Natural killer cell (primary cell): Measurements from ENCODE around the gene FAM181B. TPM values are rescaled to one million over a fixed set of nuclear protein-coding genes. Genes with fewer than 3 reads are reported as not detected.
A peak's percentile ranks its signal among the peaks of the same experiment; 100 is the strongest.

ENCODE experiments used
- ATAC-seq, 3 donors: fragments of 150-1000 bp in 2 of 3; fragments of 200-7000 bp in 1 of 3; cut with Tn5 transposase; 1 replicate in 1 of 3; 2 replicates in 2 of 3; pipeline ENCODE4 v1.10.0; 2021; ENCODE audit warnings: mild to moderate bottlenecking in 2 of 3, moderate library complexity in 2 of 3
- DNase-seq, 2 donors: peaks; one replicate each; pipeline versions ENCODE4 v3.0.0 to v3.0.0-alpha.2; 2013 to 2021; ENCODE audit warnings: mixed read lengths in 1 of 2
- H3K27ac ChIP-seq: one replicate; pipeline ENCODE4 v1.5.1; 2013; ENCODE audit warnings: mild to moderate bottlenecking, low read length
- H3K27me3 ChIP-seq: one replicate; pipeline ENCODE4 v1.6.1; 2013; ENCODE audit warnings: low read length; ENCODE audit not compliant: control insufficient read depth, insufficient read depth
- H3K36me3 ChIP-seq: one replicate; pipeline ENCODE4 v1.6.1; 2013; ENCODE audit warnings: low read length; ENCODE audit not compliant: control insufficient read depth, insufficient read depth
- H3K4me1 ChIP-seq: one replicate; pipeline ENCODE4 v1.6.1; 2013; ENCODE audit warnings: low read length; ENCODE audit not compliant: control insufficient read depth, insufficient read depth
- H3K4me3 ChIP-seq: one replicate; pipeline ENCODE4 v1.5.1; 2013; ENCODE audit warnings: low read length
- H3K9me3 ChIP-seq: one replicate; pipeline ENCODE4 v1.6.1; 2013; ENCODE audit warnings: low read length; ENCODE audit not compliant: control insufficient read depth, insufficient read depth
- H3K27ac Mint-ChIP-seq, 2 donors: one replicate each; pipeline ENCODE4 v1.8.0; 2022; ENCODE audit warnings: mild to moderate bottlenecking in 2 of 2, mixed read lengths in 2 of 2, moderate library complexity in 1 of 2
- H3K27me3 Mint-ChIP-seq, 2 donors: one replicate each; pipeline ENCODE4 v1.8.0; 2022; ENCODE audit warnings: low read depth in 2 of 2, mixed read lengths in 2 of 2
- H3K36me3 Mint-ChIP-seq: one replicate; pipeline ENCODE4 v1.8.0; 2022; ENCODE audit warnings: mixed read lengths
- H3K4me1 Mint-ChIP-seq, 2 donors: one replicate each; pipeline ENCODE4 v1.8.0; 2022; ENCODE audit warnings: mixed read lengths in 2 of 2
- H3K4me3 Mint-ChIP-seq: one replicate; pipeline ENCODE4 v1.8.0; 2022; ENCODE audit warnings: mild to moderate bottlenecking, moderate library complexity, mixed read lengths
- H3K9me3 Mint-ChIP-seq, 2 donors: one replicate each; pipeline ENCODE4 v1.8.0; 2022; ENCODE audit warnings: mixed read lengths in 2 of 2
- CTCF ChIP-seq: fragments of 200-600 bp; IDR thresholded peaks from one replicate; pipeline ENCODE4 v1.8.0; 2022; ENCODE audit warnings: antibody characterized with exemption
- WGBS: methylation state at CpG from one replicate; pipeline ENCODE4 v1.1.7; 2013; ENCODE audit warnings: missing lambda C conversion rate; ENCODE audit not compliant: insufficient coverage; 5-methylcytosine and 5-hydroxymethylcytosine counted together
- intact Hi-C: fragments of 100-400 bp; cut with micrococcal nuclease; formaldehyde crosslinking; loops from one replicate; pipeline ENCODE4 v1.14.2; 2022
- total RNA-seq, 4 donors: library from RNA; stranded (reverse); fragments of 120-200 nt in 1 of 4; gene quantifications; one replicate each; pipeline versions ENCODE4 v1.2.3 to v1.2.4, GENCODE V29; 2013 to 2022

Gene FAM181B
- total RNA-seq, 3 donors from 2014 or later (not counting 1 experiment from before 2014, with no cell fraction given), result not detected

- intact Hi-C loops, result no loop called here
- ATAC-seq (no peak), DNase-seq (no peak)
- H3K9me3 Mint-ChIP-seq, result no peaks in the 10 kb centered on the region
- peaks cover 3% of the 10 kb centered on the region for H3K27me3 ChIP-seq
- no peaks in the 10 kb centered on the region for H3K4me1 ChIP-seq
- H3K4me1 Mint-ChIP-seq, result peaks cover 11 to 17% of the 10 kb centered on the region in 2 donors
- no peak overlapping the region for H3K4me3 ChIP-seq
- 73% methylated on average over 1 of the region's 1 CpG for WGBS
- H3K27me3 Mint-ChIP-seq, result peaks cover 0 to 22% of the 10 kb centered on the region in 2 donors
- H3K36me3 ChIP-seq, result no peaks in the 10 kb centered on the region
- H3K4me3 Mint-ChIP-seq, result no peak overlapping the region
- no peak overlapping the region for H3K27ac Mint-ChIP-seq
- TF ChIP-seq CTCF, result no peak
- no peak overlapping the region for H3K27ac ChIP-seq
- H3K9me3 ChIP-seq, result no peaks in the 10 kb centered on the region
- no peaks in the 10 kb centered on the region for H3K36me3 Mint-ChIP-seq
Measured at GRCh38 chr11:82753921-82754320, 20.3 kb upstream of the FAM181B start.

GRCh38 chr11:82752801-82753200 lies 19.1 kb upstream of the FAM181B start:
- intact Hi-C loops, result no loop called here
- H3K4me1 Mint-ChIP-seq, result peaks cover 11 to 17% of the 10 kb centered on the region in 2 donors
- Histone ChIP-seq H3K4me1 (no peaks in the 10 kb centered on the region), H3K27me3 (peaks cover 3% of the 10 kb centered on the region), H3K27ac (no peak overlapping the region), H3K4me3 (no peak overlapping the region), H3K9me3 (no peaks in the 10 kb centered on the region), H3K36me3 (no peaks in the 10 kb centered on the region)
- DNase-seq (no peak), ATAC-seq (no peak)
- no peak overlapping the region for H3K4me3 Mint-ChIP-seq
- peaks cover 0 to 2% of the 10 kb centered on the region in 2 donors for H3K9me3 Mint-ChIP-seq
- H3K27ac Mint-ChIP-seq, result no peak overlapping the region
- peaks cover 0 to 22% of the 10 kb centered on the region in 2 donors for H3K27me3 Mint-ChIP-seq
- H3K36me3 Mint-ChIP-seq, result no peaks in the 10 kb centered on the region
- TF ChIP-seq CTCF, result no peak

GRCh38 chr11:82750643-82751139 lies 17.0 kb upstream of the FAM181B start:
- peak in 1 of 3 donors; percentile 52 for ATAC-seq
- H3K9me3 Mint-ChIP-seq, result peaks cover 0 to 2% of the 10 kb centered on the region in 2 donors
- intact Hi-C loops, result no loop called here
- H3K27me3 ChIP-seq, result peaks cover 3% of the 10 kb centered on the region
- DNase-seq, result peak in 1 of 2 donors; percentile 53
- H3K27ac Mint-ChIP-seq, result no peak overlapping the region
- peaks cover 0 to 26% of the 10 kb centered on the region in 2 donors for H3K27me3 Mint-ChIP-seq
- H3K4me3 Mint-ChIP-seq, result peak overlapping the region; percentile 25
- no peaks in the 10 kb centered on the region for H3K9me3 ChIP-seq
- no peak overlapping the region for H3K4me3 ChIP-seq
- TF ChIP-seq CTCF, result no peak
- no peak overlapping the region for H3K27ac ChIP-seq
- H3K36me3 ChIP-seq, result no peaks in the 10 kb centered on the region
- H3K4me1 ChIP-seq, result no peaks in the 10 kb centered on the region
- WGBS, result 8% methylated on average over 9 of the region's 9 CpGs
- H3K4me1 Mint-ChIP-seq, result peaks cover 11 to 17% of the 10 kb centered on the region in 2 donors
- no peaks in the 10 kb centered on the region for H3K36me3 Mint-ChIP-seq

- no peak overlapping the region for H3K27ac ChIP-seq
- no peak overlapping the region for H3K4me3 ChIP-seq
- Mint-ChIP-seq H3K9me3 (peaks cover 0 to 5% of the 10 kb centered on the region in 2 donors), H3K27ac (no peak overlapping the region), H3K27me3 (peaks cover 4 to 39% of the 10 kb centered on the region in 2 donors), H3K36me3 (no peaks in the 10 kb centered on the region), H3K4me1 (peaks cover 11 to 17% of the 10 kb centered on the region in 2 donors), H3K4me3 (no peak overlapping the region)
- ATAC-seq (no peak), DNase-seq (no peak)
- H3K4me1 ChIP-seq, result no peaks in the 10 kb centered on the region
- H3K36me3 ChIP-seq, result no peaks in the 10 kb centered on the region
- peaks cover 3% of the 10 kb centered on the region for H3K27me3 ChIP-seq
- WGBS, result 93% methylated on average over 7 of the region's 8 CpGs
- TF ChIP-seq CTCF, result no peak
- intact Hi-C loops, result no loop called here
- H3K9me3 ChIP-seq, result no peaks in the 10 kb centered on the region
Measured at GRCh38 chr11:82747471-82747870, 13.8 kb upstream of the FAM181B start.
